ENCODE data around the gene DNAH3.
A peak's percentile ranks its signal among the peaks of the same experiment; 100 is the strongest.
"Not testable (repeated sequence)": the region's sequence is repeated elsewhere in the genome, so short reads cannot be mapped to it uniquely, and the experiment has no call there.

DNAH3 gene

DNA sequence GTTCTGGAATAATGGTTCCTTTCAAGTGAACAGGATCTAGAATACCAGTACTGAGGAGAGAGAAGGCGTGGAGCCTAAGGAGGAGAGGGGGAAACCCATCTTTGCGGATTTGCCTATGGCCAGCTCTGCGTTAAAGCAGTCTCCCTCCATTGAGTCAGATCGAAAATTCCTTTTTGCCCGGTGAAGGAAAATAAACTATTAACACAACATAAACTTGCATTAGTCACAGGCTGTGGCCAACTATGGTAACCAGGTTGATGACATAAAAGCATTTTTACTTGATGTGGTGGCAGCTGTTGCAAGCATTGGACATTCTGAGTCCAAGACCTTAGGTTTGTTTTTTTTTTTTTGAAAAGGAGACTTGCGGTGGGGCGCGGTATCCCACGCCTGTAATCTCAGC lies 16.7 kb upstream of the DNAH3 start:
- no peak for DNase-seq (ENCODE audit: low read depth)

DNA sequence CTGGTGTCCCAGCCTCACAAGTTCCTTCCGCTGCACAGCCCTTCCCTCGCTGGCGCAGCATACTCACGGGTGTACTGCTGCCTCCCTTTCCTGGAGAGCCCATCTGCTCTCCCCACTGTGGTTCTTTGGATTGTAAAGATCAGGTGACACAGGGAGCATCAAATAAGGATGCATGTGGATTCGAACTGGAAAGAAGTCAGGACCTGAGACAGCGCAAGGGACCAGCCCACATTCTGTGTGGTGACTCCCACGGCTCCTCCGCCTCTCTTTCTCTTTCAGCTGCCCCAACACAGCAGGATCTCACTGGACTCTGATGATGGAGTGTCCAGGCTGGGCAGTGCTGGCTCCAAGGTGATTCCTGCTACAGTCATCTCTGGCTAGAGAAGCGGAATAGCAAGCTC lies 15.9 kb upstream of the DNAH3 start:
- no peak for DNase-seq (ENCODE audit: low read depth)

- no peak for DNase-seq (ENCODE audit: low read depth)
These were observed 14.0 kb upstream of the DNAH3 start for GRCh38 chr16:21164521-21165168.

DNA sequence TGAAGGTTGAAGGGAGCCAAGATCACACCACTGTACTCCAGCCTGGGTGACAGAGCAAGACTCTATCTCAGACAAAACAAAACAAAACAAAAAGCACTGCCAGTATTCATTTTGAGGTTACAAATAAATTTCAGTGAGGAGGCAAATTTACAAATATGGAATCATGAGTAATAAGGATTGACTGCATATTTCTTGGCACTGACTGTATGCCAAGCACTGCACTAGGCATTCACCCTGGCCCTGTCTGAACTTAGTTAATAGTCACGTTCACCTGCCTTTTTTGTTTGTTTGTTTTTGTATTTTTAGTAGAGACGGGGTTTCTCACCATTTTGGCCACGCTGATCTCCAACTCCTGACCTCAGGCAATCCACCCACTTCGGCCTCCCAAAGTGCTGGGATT lies 12.9 kb upstream of the DNAH3 start:
- DNase-seq (ENCODE audit: low read depth) = no peak

DNA sequence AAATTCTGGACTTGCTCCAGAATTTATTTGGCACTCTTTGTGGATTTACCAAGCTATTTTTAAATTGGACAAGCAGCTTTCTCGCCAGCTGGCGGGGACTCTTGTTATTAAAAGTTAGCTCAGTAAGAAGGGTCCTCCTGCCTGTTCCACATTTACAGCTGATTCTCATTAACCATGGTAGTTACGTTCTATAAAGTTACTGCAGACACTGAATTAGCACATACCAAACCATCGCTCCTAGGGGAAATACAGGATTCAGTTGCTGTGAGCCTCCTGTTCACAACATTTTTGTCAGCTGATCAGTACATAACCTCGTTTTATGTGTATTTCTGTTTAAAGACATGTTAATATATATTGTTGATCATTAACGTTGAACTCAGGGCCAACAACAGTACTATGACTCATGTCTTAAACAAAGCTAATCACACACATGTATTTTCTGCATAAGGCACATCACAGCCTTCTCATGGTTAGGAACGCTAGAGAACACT lies 12.1 kb upstream of the DNAH3 start:
- no peak for DNase-seq (ENCODE audit: low read depth)

GRCh38 chr16:21161211-21161610 lies 10.6 kb upstream of the DNAH3 start:
- no peak for DNase-seq (ENCODE audit: low read depth)

DNA sequence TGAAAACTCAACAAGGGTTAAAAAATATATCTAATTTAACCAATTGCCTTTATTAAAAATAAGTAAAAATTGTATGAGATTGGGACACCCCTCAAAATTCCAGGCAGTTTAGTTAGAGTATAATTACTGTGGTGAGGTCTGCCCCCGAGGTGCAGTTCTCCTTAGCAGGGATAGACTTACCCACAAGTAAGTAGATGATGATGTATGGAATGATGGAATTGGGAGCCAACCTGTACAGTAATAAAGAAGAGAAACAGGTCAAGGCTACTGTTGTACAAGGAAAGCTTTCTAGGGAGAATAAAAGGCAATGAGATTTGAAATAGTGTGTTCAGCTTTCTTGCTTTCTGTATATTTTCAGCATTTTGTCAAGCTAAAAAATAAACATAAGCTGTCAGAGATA lies 9.6 kb upstream of the DNAH3 start:
- no peak for DNase-seq (ENCODE audit: low read depth)

DNA sequence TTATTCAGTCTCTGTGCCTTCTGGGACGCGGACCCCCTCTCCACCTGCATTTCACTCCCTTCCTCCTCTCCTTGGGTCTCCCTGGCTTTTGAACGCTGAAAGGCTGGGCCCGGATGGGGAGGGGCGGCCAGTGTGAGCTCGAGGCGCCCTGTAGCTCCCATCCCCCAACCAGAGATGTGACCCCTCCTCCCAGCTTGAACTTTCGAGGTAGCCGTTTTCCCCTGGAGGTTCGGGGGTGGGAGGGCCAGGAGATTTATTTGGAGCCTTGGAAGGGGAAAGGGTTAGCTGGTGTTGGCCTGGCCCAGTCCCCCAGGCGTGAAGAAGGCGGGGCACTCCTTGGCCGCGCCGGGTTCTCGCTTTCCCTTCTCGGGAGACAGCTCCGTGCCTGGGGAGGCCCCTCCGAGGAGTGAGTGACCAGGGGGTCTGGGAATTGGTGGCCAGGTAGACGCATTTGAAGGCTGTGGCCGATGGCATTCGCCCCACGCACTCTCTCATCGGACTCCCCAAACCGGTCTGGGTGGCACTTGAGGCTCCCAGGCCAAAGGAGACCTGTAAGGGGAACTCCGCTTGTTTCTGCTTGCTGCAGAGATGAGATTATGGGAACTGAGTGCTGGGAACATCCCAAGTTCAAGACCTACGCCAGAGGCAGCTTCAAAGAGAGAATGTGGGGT lies 8.8 kb upstream of the DNAH3 start:
- DNase-seq (ENCODE audit: low read depth) = peak; percentile 6

DNA sequence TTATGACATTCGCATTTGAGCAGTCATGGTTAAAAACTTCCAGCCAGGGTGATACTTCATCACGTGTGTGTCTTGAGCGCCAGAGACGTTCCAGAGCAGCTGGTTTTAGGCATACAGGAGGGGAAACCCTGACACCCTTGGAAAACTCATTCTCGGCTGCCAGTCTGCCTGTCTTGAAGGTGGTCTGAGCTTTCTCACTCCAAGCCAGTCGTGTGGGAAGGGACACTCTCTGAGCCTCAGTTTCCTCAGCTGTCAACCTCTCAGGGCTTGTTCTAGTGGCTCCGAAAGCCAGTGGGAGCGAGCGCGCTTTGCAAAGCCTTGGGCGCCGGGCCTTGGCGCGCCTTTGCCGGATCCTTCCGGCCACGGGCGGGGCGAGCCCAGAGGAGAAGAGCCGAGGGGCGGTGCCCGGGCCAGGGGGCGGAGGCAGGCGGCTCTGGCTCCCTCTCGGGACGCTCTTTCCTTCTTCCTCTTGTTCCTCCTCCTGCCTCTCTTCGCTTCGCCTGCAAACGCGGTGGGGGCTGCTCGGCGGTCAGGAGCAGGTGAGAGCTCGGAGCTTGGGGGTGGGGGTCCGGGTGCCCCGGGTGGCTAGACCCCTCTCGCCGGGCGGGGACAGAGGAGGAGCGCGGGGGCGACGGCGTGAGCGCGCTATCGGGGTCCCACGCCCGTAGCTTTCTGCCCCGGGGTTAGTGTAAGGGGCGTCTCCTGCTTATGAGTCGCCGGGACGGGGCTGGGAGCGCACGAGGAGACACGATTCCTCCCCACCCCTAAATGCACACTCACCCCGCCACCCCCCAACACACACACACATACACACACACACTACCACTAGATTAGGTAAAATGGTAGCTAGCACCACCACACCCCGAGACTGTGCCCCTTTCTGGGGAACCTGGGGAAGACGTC lies 7.8 kb upstream of the DNAH3 start, which contains the start of gene LDAF1:
Gene LDAF1, plus strand, starts transcription at position 467 of the 903 bp plus-strand sequence. CDS start 2,509 bp downstream, outside the sequence.
- peak; percentile 69 for DNase-seq (ENCODE audit: low read depth)

- DNase-seq (ENCODE audit: low read depth) = no peak
These were observed 7.0 kb upstream of the DNAH3 start for GRCh38 chr16:21157632-21158031.

DNA sequence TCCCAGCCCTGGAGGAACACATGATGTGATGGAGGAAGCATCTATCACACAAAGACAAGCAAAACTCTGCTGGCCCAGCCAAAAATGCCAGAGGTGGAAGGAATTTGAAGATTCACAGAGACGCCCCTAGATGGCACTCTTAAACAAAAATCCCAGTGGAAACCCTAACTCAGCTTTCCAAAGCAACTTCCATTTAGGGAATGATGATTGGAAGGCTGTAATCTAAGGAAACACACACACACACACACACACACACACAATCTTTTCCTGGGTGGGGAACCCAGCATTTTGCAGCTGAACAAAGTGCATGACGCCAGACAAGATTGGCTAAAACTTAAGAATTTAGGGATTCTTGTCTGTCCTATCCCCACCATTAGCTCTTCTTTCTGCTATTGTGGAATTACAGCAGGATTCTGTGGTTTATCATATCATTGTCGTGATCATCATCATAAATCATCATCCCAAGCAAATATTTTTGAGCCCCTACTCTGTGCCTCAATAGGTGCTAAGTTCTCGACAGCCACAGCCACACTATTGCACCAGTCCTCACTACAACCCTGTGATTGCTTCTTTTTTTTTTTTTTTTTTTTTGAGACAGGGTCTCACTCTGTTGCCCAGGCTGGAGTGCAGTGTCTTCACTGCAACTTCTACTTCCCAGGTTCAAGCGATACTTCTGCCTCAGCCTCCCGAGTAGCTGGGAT lies 6.3 kb upstream of the DNAH3 start:
- no peak for DNase-seq (ENCODE audit: low read depth)

GRCh38 chr16:21156011-21156410 lies 5.4 kb upstream of the DNAH3 start:
- DNase-seq (ENCODE audit: low read depth) = not testable (repeated sequence)

- not testable (repeated sequence) for DNase-seq (ENCODE audit: low read depth)
These were observed 2.6 kb upstream of the DNAH3 start for GRCh38 chr16:21153124-21153729.

- DNase-seq (ENCODE audit: low read depth) = not testable (repeated sequence)
These were observed 1.7 kb upstream of the DNAH3 start for GRCh38 chr16:21152160-21153030.

GRCh38 chr16:21145738-21146137 lies 4.9 kb downstream of the DNAH3 start:
- no peak for DNase-seq (ENCODE audit: low read depth)

DNA sequence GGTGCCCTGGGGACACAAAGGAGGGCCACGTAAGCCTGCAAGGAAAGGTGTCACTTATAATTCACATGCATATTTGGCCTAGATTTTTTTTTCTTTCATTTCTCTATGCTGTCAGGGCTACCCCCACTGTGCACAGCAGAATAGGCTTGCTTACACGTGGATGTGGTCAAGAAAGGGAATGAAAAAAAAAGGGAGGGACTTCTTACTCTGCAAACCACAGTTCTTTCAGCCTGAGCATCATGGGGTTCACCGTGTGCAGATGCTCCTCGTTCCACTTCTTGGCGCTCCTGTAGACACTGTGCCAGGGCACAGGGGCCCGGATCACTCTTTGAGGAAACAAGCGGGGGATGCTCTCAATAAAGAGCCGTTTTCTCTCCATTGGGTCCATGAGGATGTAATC lies 16.6 kb downstream of the DNAH3 start:
- no peak for DNase-seq (ENCODE audit: low read depth)

DNA sequence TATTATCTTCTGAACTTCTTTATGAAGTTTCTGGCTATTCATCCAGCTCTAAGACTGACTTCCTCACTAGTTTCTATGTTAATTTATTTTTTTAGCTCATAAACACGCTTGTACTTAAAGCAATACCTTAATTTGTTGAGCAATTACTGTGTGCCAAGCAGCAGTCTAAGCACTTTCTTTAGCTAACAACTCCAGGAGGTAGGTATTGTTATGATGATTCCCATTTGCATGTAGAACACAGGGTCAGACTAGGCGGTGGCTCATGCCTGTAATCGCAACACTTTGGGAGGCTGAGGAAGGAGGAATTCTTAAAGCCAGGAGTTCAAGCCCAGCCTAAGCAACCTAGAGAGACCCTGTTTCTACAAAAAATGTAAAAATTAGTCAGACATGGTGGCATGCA lies 19.8 kb downstream of the DNAH3 start:
- no peak for DNase-seq (ENCODE audit: low read depth)

GRCh38 chr16:21128991-21129390 lies 21.7 kb downstream of the DNAH3 start:
- no peak for DNase-seq (ENCODE audit: low read depth)

DNA sequence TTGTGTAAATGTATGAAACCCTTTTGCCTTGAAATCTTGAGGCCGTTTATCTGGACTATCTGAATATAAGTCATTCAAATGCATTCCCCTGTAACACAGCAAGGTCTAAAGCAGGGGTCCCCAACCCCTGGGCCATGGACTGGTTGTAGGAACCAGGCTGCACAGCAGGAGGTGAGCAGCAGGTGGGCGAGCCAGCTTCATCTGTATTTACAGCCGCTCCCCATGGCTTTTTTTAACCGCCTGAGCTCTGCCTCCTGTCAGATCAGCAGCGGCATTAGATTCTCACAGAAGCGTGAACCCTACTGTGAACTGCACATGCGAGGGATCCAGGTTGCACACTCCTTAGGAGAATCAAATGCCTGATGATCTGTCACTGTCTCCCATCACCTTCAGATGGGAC lies 24.1 kb downstream of the DNAH3 start:
- DNase-seq (ENCODE audit: low read depth) = no peak

- DNase-seq (ENCODE audit: low read depth) = no peak
These were observed 25.5 kb downstream of the DNAH3 start for GRCh38 chr16:21125191-21125590.
